LNCAP (cell line): ENCODE data around the gene DEGS2.

Experiments
- TF ChIP-seq, protein P1 (sequence below): fragments of 450-650 bp; IDR thresholded peaks from 2 replicates; pipeline ENCODE4 v1.5.1; 2017; ENCODE audit warnings: mild to moderate bottlenecking

Gene DEGS2

GRCh38 chr14:100127853-100128455, 31.5 kb downstream of the DEGS2 start:
- TF ChIP-seq, protein P1, sequence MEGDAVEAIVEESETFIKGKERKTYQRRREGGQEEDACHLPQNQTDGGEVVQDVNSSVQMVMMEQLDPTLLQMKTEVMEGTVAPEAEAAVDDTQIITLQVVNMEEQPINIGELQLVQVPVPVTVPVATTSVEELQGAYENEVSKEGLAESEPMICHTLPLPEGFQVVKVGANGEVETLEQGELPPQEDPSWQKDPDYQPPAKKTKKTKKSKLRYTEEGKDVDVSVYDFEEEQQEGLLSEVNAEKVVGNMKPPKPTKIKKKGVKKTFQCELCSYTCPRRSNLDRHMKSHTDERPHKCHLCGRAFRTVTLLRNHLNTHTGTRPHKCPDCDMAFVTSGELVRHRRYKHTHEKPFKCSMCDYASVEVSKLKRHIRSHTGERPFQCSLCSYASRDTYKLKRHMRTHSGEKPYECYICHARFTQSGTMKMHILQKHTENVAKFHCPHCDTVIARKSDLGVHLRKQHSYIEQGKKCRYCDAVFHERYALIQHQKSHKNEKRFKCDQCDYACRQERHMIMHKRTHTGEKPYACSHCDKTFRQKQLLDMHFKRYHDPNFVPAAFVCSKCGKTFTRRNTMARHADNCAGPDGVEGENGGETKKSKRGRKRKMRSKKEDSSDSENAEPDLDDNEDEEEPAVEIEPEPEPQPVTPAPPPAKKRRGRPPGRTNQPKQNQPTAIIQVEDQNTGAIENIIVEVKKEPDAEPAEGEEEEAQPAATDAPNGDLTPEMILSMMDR, result no peak

- TF ChIP-seq, protein P1, result no peak
Observed at GRCh38 chr14:100126401-100126800, 33.0 kb downstream of the DEGS2 start.

- TF ChIP-seq, protein P1, result no peak
Observed at GRCh38 chr14:100124551-100125088, 34.8 kb downstream of the DEGS2 start.

DNA sequence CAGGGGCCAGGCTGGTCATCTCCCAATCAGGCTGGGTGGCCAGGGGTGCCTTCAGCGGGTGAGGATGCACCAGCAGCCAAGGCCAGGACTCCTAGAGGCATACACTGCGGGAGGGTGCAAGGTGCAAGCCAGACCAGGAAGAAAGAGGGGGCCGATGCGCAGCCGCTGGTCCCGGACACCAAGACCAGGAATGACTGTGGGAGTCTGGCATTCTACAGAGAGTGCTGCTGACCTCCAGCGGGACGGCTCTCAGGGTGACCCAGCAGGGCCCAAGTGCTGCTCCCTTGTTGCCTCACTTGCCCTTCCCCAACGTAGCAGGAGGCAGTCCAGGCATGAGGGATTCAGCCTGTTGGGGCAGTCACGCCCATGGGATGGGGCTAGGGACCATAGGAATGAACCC, 35.8 kb downstream of the DEGS2 start:
- TF ChIP-seq, protein P1, result no peak

DNA sequence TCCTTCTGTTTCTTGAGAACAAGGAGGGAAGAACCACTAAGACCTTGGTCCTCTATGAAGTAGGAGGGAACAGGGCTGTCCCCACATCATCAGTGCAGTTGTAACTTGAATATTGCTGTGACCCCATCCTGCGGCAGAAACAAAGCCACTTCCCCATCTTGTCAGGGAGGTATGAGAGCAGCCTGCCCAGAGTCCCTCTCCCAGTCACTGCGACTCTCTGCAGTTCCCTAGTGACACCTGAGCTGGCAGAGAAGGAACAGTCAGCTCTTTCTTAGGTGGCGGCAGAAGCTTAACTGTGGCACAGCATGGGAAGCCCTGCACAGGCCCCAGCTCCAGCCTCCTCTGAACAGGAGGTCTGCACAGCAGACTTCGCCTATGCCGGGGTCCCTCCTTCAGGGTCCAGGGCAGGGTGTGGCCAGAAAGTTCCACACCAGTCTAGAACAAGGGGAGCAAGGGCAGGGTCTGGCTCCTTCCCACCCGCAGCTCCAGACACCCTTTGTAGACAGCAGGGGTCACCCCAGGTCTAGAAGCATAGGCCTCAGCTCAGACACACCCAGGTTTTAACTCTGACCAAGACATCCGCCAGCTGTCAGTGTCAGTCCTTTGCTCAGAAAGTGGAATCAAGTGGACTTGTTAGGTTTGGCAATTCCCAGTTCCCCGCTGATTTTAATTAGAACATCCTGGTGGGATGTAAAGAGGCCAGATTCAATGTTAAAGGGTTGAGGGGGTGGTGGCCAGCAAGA, 36.8 kb downstream of the DEGS2 start:
- TF ChIP-seq, protein P1, result no peak

DNA sequence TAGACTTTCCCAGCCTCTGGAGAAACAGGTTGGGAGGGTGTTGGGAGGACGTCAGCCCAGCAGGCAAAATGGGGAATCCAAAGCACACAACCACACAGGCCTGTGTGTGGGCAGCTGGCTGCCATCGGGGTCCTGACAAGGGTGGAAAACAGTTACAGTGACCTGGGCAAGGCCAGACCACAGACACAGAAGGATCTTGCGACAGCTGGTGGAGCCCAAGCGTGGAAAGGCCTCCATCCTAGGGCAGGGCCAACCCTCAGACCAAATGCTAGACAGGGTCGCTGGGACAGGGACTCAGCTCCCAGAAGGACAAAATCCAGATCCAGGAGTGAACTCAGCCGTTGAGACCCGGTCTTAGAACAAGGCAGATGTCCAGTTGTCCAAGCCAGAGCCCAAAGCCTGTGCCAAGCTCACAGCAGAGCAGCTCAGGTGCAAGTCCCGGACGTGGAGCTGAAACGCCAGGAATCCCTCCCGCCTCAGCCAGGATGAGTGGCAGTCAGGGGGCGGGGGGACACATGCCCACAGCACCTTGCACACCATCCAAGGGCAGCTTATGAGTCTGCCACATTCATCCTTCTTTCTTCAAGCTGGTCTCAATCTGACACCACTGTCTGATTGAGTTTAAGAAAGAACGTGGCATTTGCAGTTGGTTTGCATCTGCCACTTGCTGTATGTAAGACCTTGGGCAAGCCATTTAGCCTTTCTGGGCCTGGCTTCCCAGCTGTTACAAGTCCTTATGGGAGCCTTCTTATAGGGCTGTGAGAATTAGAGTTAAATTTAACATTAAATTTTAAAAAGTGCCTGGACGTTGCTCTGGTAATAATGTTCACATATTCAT, 37.6 kb downstream of the DEGS2 start:
- TF ChIP-seq, protein P1, result no peak

DNA sequence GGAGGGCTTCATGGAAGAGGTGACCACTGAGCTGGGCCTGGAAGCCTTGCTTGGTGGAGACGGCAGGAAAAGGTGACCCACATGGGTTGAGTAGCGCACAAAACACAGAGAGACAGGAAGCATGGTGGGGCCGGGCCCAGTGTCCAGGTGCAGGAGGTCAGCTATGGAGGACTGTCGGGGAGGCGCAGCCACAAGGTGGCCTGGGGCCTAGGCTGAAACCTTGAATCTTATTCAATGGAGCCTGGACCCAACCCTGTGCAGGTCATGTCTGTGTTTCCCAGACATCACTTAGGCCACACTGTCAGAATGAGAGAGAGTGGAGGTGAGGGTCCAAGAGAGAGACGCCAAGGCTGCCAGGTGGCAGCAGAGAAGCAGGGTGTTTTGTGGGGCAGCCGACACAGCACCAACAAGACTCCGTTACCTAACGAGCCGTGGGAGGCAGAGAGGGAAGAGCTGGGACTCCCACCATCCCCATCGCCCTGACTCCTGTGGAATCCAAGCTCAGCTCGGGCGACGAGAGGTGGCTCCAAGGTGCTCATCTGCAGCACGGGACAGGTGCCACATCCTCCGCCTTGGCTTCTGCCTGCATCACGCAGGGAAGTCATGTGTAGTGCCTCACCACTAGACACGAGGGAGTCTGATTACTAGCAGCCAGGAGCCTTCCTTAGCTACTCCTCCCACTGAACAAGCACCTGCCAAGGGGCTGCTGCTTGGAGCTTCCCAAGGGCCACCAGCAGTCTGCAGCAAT, 38.7 kb downstream of the DEGS2 start:
- TF ChIP-seq, protein P1, result no peak
